GM18907 (cell line): ENCODE data around the gene MAP2K2.

Experiments used
- ATAC-seq: cut with Tn5 transposase; IDR thresholded peaks from one replicate; pipeline ENCODE4 v1.9.1; 2021; ENCODE audit warnings: mild to moderate bottlenecking, moderate library complexity; ENCODE audit not compliant: unreplicated experiment

MAP2K2 gene

DNA sequence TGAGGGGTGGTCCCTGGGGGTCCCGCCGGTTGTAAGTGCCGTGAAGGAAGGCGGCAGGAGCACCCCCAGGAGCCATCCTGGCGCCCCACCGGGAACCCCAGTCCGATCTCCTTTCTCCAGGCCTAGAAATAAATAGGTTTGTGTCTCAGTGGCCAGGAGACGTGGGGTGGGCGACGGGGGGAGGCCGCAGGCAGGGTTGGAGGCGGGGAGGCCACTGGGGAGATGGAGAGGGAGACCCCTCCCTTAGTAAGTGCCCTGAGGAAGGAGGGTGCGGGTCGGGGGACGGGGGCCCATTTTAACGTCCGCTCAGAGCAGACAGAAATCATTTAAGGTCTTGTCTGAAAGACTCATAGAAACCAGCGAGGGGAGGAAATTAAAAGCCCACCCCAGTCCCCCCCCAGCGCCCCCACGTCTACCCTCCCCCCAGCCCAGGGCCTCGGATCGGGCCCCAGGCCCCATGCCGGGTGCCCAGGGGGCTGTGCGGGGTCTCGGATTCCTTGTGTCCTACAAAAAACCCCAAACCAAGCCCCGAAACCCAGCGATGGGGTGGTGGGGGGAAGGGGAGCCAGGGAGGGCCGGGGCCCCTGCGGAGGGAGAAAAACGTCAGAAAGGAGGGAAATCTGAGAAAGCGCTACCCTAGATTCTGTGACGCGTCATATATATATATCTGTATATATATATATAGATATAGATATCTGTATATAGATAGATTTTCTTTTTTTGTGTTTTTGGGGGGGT is 76.8 kb downstream of the MAP2K2 start:
- ATAC-seq, result no peak

DNA sequence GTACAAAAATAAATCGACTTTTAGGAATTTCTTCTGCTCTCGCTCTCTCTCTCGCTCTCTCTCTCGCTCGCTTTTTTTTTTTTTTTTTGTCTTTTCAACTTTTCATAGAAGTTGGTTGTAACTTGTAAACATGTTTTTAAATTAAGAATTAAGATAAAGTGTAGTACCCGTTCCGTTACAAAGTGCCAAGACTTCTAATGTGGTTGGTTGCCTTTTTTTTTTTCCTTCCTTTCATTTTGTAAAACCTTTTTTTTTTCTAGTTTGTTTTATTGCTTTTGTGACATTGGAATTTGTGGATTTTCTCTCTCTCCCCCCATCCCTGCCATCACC is 77.6 kb downstream of the MAP2K2 start:
- no peak for ATAC-seq

- ATAC-seq, result no peak
Observed at GRCh38 chr19:4045597-4046361, 78.1 kb downstream of the MAP2K2 start.

DNA sequence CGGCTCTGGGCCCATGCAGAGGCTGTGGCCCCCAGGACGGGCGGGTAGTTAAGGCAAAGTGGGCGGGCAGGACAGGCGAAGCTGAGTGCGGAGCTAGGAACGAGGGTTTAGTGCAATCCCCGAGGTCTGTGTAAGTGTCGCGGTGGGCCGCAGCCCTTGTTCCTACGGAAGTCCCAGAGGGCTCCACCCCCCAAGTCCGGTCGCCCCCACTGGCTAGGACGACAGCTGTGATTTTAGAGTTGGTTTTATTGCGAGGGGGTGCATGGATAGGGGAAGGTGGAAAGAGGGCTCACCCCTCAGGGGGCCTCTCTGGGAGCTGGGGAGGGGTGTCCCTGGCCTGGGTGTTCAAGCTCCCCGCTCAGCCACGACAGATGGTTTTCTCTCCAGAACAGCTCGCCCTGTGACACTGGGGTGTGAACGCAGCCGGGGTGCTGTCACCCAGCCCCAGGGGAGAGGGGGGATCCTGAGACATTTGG is 78.9 kb downstream of the MAP2K2 start:
- ATAC-seq, result no peak

GRCh38 chr19:4043966-4044715 is 79.8 kb downstream of the MAP2K2 start:
- ATAC-seq, result no peak

DNA sequence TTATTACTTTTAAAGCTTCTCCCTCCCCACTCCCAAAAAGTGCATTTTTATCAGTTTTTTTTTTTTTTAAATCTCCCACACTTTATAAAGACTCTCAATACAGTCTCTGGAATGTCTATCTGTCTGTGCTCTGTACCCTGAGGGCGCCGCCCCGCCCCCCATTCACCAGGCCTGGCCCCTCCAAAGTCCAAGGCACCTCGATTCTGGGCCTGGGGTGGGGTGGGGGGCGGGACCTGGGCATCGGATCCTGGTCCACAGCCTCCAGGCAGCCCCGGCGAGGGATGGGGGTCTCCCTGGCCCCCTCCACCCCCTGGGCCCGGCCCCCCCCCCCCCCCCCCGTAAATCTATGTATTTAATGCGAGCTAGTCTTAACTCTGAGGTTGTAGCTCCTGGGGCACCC is 80.5 kb downstream of the MAP2K2 start:
- no peak for ATAC-seq

DNA sequence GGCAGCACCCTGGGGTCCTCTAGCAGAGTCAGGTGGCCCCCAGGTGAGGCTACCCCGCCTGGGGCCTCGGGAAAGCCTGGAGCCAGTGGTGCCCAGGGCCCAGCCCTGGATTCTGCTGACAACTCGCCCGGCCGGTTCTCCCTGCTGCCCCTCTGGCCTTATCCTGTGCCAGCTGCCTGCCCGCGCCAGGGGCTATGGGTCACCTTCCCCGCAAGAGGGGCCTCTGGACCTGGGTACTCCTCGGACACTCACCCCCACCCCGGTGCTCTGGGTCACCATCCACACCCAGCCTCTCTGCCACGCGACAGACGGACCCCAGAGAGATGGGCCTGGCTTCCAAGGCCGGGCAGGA is 81.2 kb downstream of the MAP2K2 start:
- no peak for ATAC-seq

- ATAC-seq, result no peak
Observed at GRCh38 chr19:4042064-4042730, 81.7 kb downstream of the MAP2K2 start.
